Natural killer cell (primary cell): ENCODE measurements around the gene AP3B2. TPM values are rescaled to one million over a fixed set of nuclear protein-coding genes. Genes with fewer than 3 reads are reported as not detected.

ENCODE experiments used
- ATAC-seq, 3 donors: fragments of 150-1000 bp in 2 of 3; fragments of 200-7000 bp in 1 of 3; cut with Tn5 transposase; 1 replicate in 1 of 3; 2 replicates in 2 of 3; pipeline ENCODE4 v1.10.0; 2021; ENCODE audit warnings: mild to moderate bottlenecking in 2 of 3, moderate library complexity in 2 of 3
- DNase-seq, 2 donors: peaks; one replicate each; pipeline versions ENCODE4 v3.0.0 to v3.0.0-alpha.2; 2013 to 2021; ENCODE audit warnings: mixed read lengths in 1 of 2
- H3K27ac ChIP-seq: one replicate; pipeline ENCODE4 v1.5.1; 2013; ENCODE audit warnings: mild to moderate bottlenecking, low read length
- H3K27me3 ChIP-seq: one replicate; pipeline ENCODE4 v1.6.1; 2013; ENCODE audit warnings: low read length; ENCODE audit not compliant: control insufficient read depth, insufficient read depth
- H3K36me3 ChIP-seq: one replicate; pipeline ENCODE4 v1.6.1; 2013; ENCODE audit warnings: low read length; ENCODE audit not compliant: control insufficient read depth, insufficient read depth
- H3K4me1 ChIP-seq: one replicate; pipeline ENCODE4 v1.6.1; 2013; ENCODE audit warnings: low read length; ENCODE audit not compliant: control insufficient read depth, insufficient read depth
- H3K4me3 ChIP-seq: one replicate; pipeline ENCODE4 v1.5.1; 2013; ENCODE audit warnings: low read length
- H3K9me3 ChIP-seq: one replicate; pipeline ENCODE4 v1.6.1; 2013; ENCODE audit warnings: low read length; ENCODE audit not compliant: control insufficient read depth, insufficient read depth
- H3K27ac Mint-ChIP-seq, 2 donors: one replicate each; pipeline ENCODE4 v1.8.0; 2022; ENCODE audit warnings: mild to moderate bottlenecking in 2 of 2, mixed read lengths in 2 of 2, moderate library complexity in 1 of 2
- H3K27me3 Mint-ChIP-seq, 2 donors: one replicate each; pipeline ENCODE4 v1.8.0; 2022; ENCODE audit warnings: low read depth in 2 of 2, mixed read lengths in 2 of 2
- H3K36me3 Mint-ChIP-seq: one replicate; pipeline ENCODE4 v1.8.0; 2022; ENCODE audit warnings: mixed read lengths
- H3K4me1 Mint-ChIP-seq, 2 donors: one replicate each; pipeline ENCODE4 v1.8.0; 2022; ENCODE audit warnings: mixed read lengths in 2 of 2
- H3K4me3 Mint-ChIP-seq: one replicate; pipeline ENCODE4 v1.8.0; 2022; ENCODE audit warnings: mild to moderate bottlenecking, moderate library complexity, mixed read lengths
- H3K9me3 Mint-ChIP-seq, 2 donors: one replicate each; pipeline ENCODE4 v1.8.0; 2022; ENCODE audit warnings: mixed read lengths in 2 of 2
- CTCF ChIP-seq: fragments of 200-600 bp; IDR thresholded peaks from one replicate; pipeline ENCODE4 v1.8.0; 2022; ENCODE audit warnings: antibody characterized with exemption
- WGBS: methylation state at CpG from one replicate; pipeline ENCODE4 v1.1.7; 2013; ENCODE audit warnings: missing lambda C conversion rate; ENCODE audit not compliant: insufficient coverage; 5-methylcytosine and 5-hydroxymethylcytosine counted together
- intact Hi-C: fragments of 100-400 bp; cut with micrococcal nuclease; formaldehyde crosslinking; loops from one replicate; pipeline ENCODE4 v1.14.2; 2022
- total RNA-seq, 4 donors: library from RNA; stranded (reverse); fragments of 120-200 nt in 1 of 4; gene quantifications; one replicate each; pipeline versions ENCODE4 v1.2.3 to v1.2.4, GENCODE V29; 2013 to 2022

The AP3B2 gene
- total RNA-seq, 3 donors from 2014 or later (not counting 1 experiment from before 2014, with no cell fraction given), result 0.59 TPM; not detected in 2

GRCh38 chr15:82730022-82730530, 20.4 kb upstream of the AP3B2 start:
- no peak overlapping the region for H3K4me3 ChIP-seq
- ATAC-seq (no peak), DNase-seq (no peak)
- H3K27ac Mint-ChIP-seq, result no peak overlapping the region
- no peaks in the 10 kb centered on the region for H3K27me3 ChIP-seq
- no peaks in the 10 kb centered on the region for H3K9me3 ChIP-seq
- H3K4me1 ChIP-seq, result no peaks in the 10 kb centered on the region
- intact Hi-C loops, result no loop called here
- no peaks in the 10 kb centered on the region for H3K4me1 Mint-ChIP-seq
- 96% methylated on average over 11 of the region's 11 CpGs for WGBS
- TF ChIP-seq CTCF, result no peak
- no peaks in the 10 kb centered on the region for H3K36me3 Mint-ChIP-seq
- H3K36me3 ChIP-seq, result peaks cover 8% of the 10 kb centered on the region
- no peaks in the 10 kb centered on the region for H3K27me3 Mint-ChIP-seq
- no peak overlapping the region for H3K4me3 Mint-ChIP-seq
- H3K9me3 Mint-ChIP-seq, result no peaks in the 10 kb centered on the region
- no peak overlapping the region for H3K27ac ChIP-seq

GRCh38 chr15:82726816-82727215, 17.1 kb upstream of the AP3B2 start:
- no peak for ATAC-seq
- Histone ChIP-seq H3K4me1 (no peaks in the 10 kb centered on the region), H3K9me3 (no peaks in the 10 kb centered on the region), H3K27me3 (no peaks in the 10 kb centered on the region), H3K4me3 (no peak overlapping the region), H3K36me3 (no peaks in the 10 kb centered on the region), H3K27ac (no peak overlapping the region)
- no peak overlapping the region for H3K4me3 Mint-ChIP-seq
- WGBS, result 96% methylated on average over 10 of the region's 10 CpGs
- TF ChIP-seq CTCF, result no peak
- no peaks in the 10 kb centered on the region for H3K4me1 Mint-ChIP-seq
- H3K27ac Mint-ChIP-seq, result no peak overlapping the region
- intact Hi-C loops, result no loop called here
- H3K9me3 Mint-ChIP-seq, result no peaks in the 10 kb centered on the region
- peaks cover 0 to 5% of the 10 kb centered on the region in 2 donors for H3K27me3 Mint-ChIP-seq
- no peak for DNase-seq
- H3K36me3 Mint-ChIP-seq, result no peaks in the 10 kb centered on the region

- no peaks in the 10 kb centered on the region for H3K9me3 ChIP-seq
- Mint-ChIP-seq H3K27me3 (peaks cover 9 to 21% of the 10 kb centered on the region in 2 donors), H3K4me3 (no peak overlapping the region), H3K36me3 (peaks cover 7% of the 10 kb centered on the region), H3K4me1 (peaks cover 5 to 6% of the 10 kb centered on the region in 2 donors), H3K9me3 (peaks cover 2 to 4% of the 10 kb centered on the region in 2 donors), H3K27ac (no peak overlapping the region)
- DNase-seq (no peak), ATAC-seq (no peak)
- WGBS, result 87% methylated on average over 4 of the region's 4 CpGs
- H3K4me3 ChIP-seq, result no peak overlapping the region
- TF ChIP-seq CTCF, result no peak
- intact Hi-C loops, result no loop called here
- no peaks in the 10 kb centered on the region for H3K27me3 ChIP-seq
- H3K36me3 ChIP-seq, result no peaks in the 10 kb centered on the region
- H3K4me1 ChIP-seq, result peaks cover 3% of the 10 kb centered on the region
- no peak overlapping the region for H3K27ac ChIP-seq
These were observed 5.3 kb upstream of the AP3B2 start for GRCh38 chr15:82715003-82715402.

GRCh38 chr15:82714016-82714415, 4.3 kb upstream of the AP3B2 start:
- Mint-ChIP-seq H3K27ac (no peak overlapping the region), H3K4me1 (peaks cover 5 to 6% of the 10 kb centered on the region in 2 donors), H3K4me3 (no peak overlapping the region), H3K36me3 (peaks cover 7% of the 10 kb centered on the region), H3K27me3 (peaks cover 1 to 18% of the 10 kb centered on the region in 2 donors), H3K9me3 (peaks cover 2 to 4% of the 10 kb centered on the region in 2 donors)
- Histone ChIP-seq H3K27me3 (no peaks in the 10 kb centered on the region), H3K4me3 (no peak overlapping the region), H3K4me1 (peaks cover 9% of the 10 kb centered on the region), H3K36me3 (no peaks in the 10 kb centered on the region), H3K9me3 (no peaks in the 10 kb centered on the region), H3K27ac (no peak overlapping the region)
- DNase-seq (no peak), ATAC-seq (no peak)
- no peak for TF ChIP-seq CTCF
- intact Hi-C loops, result no loop called here
- WGBS, result 86% methylated on average over 3 of the region's 3 CpGs
